ENCODE results near the gene CTU1.

Gene CTU1

GRCh38 chr19:51098365-51099046 is 9.7 kb downstream of the CTU1 start (continued):
- TF ChIP-seq OSR2 (tag by site-specific recombination; IDR thresholded peaks at IDR 0.05), result no peak
- no peak for TF ChIP-seq ZBTB10 (tag by site-specific recombination; IDR thresholded peaks at IDR 0.05)
- no peak for TF ChIP-seq OVOL3 (tag by site-specific recombination; IDR thresholded peaks at IDR 0.05)

- TF ChIP-seq KLF8 (tag by site-specific recombination; IDR thresholded peaks at IDR 0.05) (no peak), ZNF747 (tag by site-specific recombination; IDR thresholded peaks at IDR 0.05) (no peak), EGR2 (tag by site-specific recombination; IDR thresholded peaks at IDR 0.05; ENCODE audit: low read depth) (no peak), SP3 (tag by site-specific recombination; IDR thresholded peaks at IDR 0.05) (no peak), PRDM2 (tag by site-specific recombination; IDR thresholded peaks at IDR 0.05; ENCODE audit: borderline replicate concordance) (no peak)
- ChIA-PET CTCF (interaction anchor here (0.6 to 7.0 kb wide), 3 partner anchors 10 to 146 kb away, joined by 3 to 177 read pairs (median 4); partner anchors contain the start of gene KLK10), POLR2A (no interaction called here)
- H3K9me3 ChIP-seq (ENCODE audit: control insufficient read depth, insufficient read depth, low read depth, low read length), result no peaks in the 10 kb centered on the region
- H3K36me3 ChIP-seq (ENCODE audit: control insufficient read depth in 2 of 2, insufficient read depth in 1 of 2, low read length in 2 of 2), result peaks cover 12 to 33% of the 10 kb centered on the region in 2 experiments
- H3K27ac ChIP-seq (ENCODE audit: extremely low read depth, low read depth, low read length), result no peak overlapping the region
- peaks cover 7% of the 10 kb centered on the region for H3K4me1 ChIP-seq (ENCODE audit: control insufficient read depth, insufficient read depth, low read length)
- H3K4me3 ChIP-seq (ENCODE audit: low read depth, low read length), result no peak overlapping the region
Observed at GRCh38 chr19:51097796-51098195, 10.4 kb downstream of the CTU1 start.

GRCh38 chr19:51097166-51097738 is 11.0 kb downstream of the CTU1 start:
- CTCF ChIA-PET, result interaction anchor here (0.6 to 7.0 kb wide), 24 partner anchors 11 to 559 kb away, joined by 3 to 177 read pairs (median 4); partner anchors contain the start of genes CTU1 and KLK10

More at GRCh38 chr19:51097166-51097738, 11.0 kb downstream of the CTU1 start:
- TF ChIP-seq ZNF26 (tag by site-specific recombination; IDR thresholded peaks at IDR 0.05) (no peak), PRDM10 (tag by site-specific recombination; IDR thresholded peaks at IDR 0.05) (peak; percentile 80), CTCF (tag by site-specific recombination; IDR thresholded peaks at IDR 0.05) (peak; percentile 53), GLIS1 (tag by site-specific recombination; IDR thresholded peaks at IDR 0.05) (0 out of 2 replicates have a peak, but pooled peaks have one; percentile 5), ZBTB48 (tag by site-specific recombination; IDR thresholded peaks at IDR 0.05) (no peak), ZNF654 (tag by site-specific recombination; IDR thresholded peaks at IDR 0.05; ENCODE audit: low read depth) (peak; percentile 15; the same call in 1 of the 2 replicates)
- H3K27ac ChIP-seq (ENCODE audit: extremely low read depth, low read depth, low read length), result no peak overlapping the region
- H3K36me3 ChIP-seq (ENCODE audit: control insufficient read depth in 2 of 2, insufficient read depth in 1 of 2, low read length in 2 of 2), result peaks cover 7 to 28% of the 10 kb centered on the region in 2 experiments; a peak in 2 of 3 replicates
- H3K4me3 ChIP-seq (ENCODE audit: low read depth, low read length), result no peak overlapping the region
- peaks cover 13% of the 10 kb centered on the region for H3K4me1 ChIP-seq (ENCODE audit: control insufficient read depth, insufficient read depth, low read length)
- H3K9me3 ChIP-seq (ENCODE audit: control insufficient read depth, insufficient read depth, low read depth, low read length), result no peaks in the 10 kb centered on the region
- POLR2A ChIA-PET, result interaction anchor here (0.8 kb wide), 1 partner anchor 292 kb away, joined by 3 read pairs; no protein-coding TSS in a partner anchor
